ENCODE measurements around the gene PLET1. TPM values are rescaled to one million over a fixed set of nuclear protein-coding genes. Genes with fewer than 3 reads are reported as not detected.

Gene PLET1, protein sequence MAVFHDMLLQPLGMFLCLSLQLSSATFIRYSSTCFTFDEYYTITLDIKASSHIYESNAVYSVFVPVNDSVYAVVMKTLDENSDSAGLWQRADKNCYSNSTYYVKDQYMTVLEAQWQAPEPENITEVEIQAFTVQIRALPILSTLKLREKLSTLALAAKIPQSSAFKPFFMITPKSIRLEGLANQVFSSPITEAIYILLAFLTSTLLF
- polyA plus RNA-seq = not detected
- long read RNA-seq, donor 1 = 0 reads
- long read RNA-seq, donor 2 = 0 reads
- long read RNA-seq, donor 3 = 0 reads
- long read RNA-seq, donor 4 = 0 reads
- long read RNA-seq, donor 5 = 0 reads
- long read RNA-seq, donor 6 = 0 reads
- long read RNA-seq, donor 7 = 0 reads
- long read RNA-seq, donor 8 = 0 reads
- long read RNA-seq, donor 9 = 0 reads
- long read RNA-seq, donor 10 = 0 reads
- long read RNA-seq, donor 11 = 0 reads

DNA sequence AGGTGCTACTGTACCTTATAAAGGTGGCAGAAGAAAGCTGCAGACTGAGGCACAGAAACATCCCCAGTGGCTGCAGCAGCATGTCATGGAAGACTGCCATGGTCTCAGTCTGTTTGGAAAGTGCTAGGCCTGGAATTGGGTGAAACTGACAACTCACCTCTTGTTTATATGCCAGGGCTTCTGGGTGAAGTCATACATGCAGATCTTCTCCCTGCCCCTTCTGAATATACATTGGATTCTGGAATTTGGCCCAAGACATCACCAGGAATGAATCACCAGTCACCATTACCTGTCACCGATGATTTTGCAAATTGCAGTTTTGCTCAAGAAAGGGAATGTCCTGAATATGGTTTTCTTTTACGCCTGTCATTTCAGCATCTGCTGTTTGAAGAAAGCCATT is at the start of gene PLET1:
TSS of gene PLET1 (minus strand) at position 371 of the 400 bp plus-strand sequence. CDS start at position 100, 271 bp downstream.
- H3K27ac ChIP-seq (ENCODE audit: low read length) = no peak within 1 kb of the TSS
- no peak for DNase-seq
- no peaks in the 10 kb centered on the region for H3K36me3 ChIP-seq (ENCODE audit: control insufficient read depth, insufficient read depth, low read length)
- no CpG with 5 or more reads among the region's 2 CpGs for WGBS (ENCODE audit: insufficient coverage, low lambda C conversion rate)
- no peaks in the 10 kb centered on the region for H3K9me3 ChIP-seq (ENCODE audit: control insufficient read depth, low read depth, low read length)
- H3K4me3 ChIP-seq (ENCODE audit: low read length) = no peak within 1 kb of the TSS
- no peaks in the 10 kb centered on the region for H3K27me3 ChIP-seq (ENCODE audit: control insufficient read depth, insufficient read depth, low read length)
- H3K4me1 ChIP-seq (ENCODE audit: control insufficient read depth, insufficient read depth, low read length) = peaks cover 10% of the 10 kb centered on the region

DNA sequence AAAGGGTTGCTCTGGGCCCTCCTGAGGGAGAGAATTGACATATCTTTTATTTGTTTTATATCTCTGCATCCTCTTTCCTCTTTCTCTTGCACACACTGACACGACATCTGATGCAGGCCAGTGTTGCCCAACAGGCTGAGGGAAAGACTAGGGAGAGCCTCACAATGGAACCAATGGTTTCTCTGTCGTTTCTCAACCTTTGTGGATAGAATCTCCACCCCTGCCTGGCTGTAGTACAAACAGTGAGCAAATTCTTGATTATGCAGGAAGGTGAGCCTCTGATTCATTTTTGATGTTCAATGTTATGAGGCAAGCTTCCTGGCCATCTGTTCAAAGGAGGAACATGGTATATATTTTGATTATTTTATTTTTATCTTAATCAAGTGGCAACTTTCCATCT is 49.8 kb upstream of the PLET1 start:
- H3K27ac ChIP-seq (ENCODE audit: low read length) = no peak overlapping the region
- H3K4me1 ChIP-seq (ENCODE audit: control insufficient read depth, insufficient read depth, low read length) = no peaks in the 10 kb centered on the region
- DNase-seq = no peak
- peaks cover 4% of the 10 kb centered on the region for H3K27me3 ChIP-seq (ENCODE audit: control insufficient read depth, insufficient read depth, low read length)
- no peaks in the 10 kb centered on the region for H3K9me3 ChIP-seq (ENCODE audit: control insufficient read depth, low read depth, low read length)
- no peak overlapping the region for H3K4me3 ChIP-seq (ENCODE audit: low read length)
- no peaks in the 10 kb centered on the region for H3K36me3 ChIP-seq (ENCODE audit: control insufficient read depth, insufficient read depth, low read length)
- WGBS (ENCODE audit: insufficient coverage, low lambda C conversion rate) = 60% methylated on average over 1 of the region's 2 CpGs

DNA sequence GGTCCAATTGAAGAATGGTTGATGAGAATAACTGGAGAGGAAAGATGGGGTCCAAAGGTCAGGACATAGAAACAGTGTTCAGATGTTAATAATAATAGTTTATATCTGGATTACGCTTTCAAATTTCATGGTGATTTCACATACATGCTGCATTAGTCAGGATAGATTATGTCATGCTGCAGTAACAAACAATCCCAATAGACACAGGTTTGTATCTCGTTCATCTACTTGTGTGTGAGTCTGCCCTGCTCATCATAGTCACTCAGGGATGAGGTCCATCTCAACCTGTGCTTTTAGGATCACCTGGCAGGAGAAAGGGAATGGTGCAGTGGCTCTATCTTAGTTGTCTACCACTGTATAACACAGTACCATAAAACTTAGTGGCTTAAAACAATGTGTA is 48.0 kb upstream of the PLET1 start:
- Histone ChIP-seq H3K36me3 (ENCODE audit: control insufficient read depth, insufficient read depth, low read length) (no peaks in the 10 kb centered on the region), H3K4me3 (ENCODE audit: low read length) (no peak overlapping the region), H3K4me1 (ENCODE audit: control insufficient read depth, insufficient read depth, low read length) (no peaks in the 10 kb centered on the region), H3K27ac (ENCODE audit: low read length) (no peak overlapping the region), H3K27me3 (ENCODE audit: control insufficient read depth, insufficient read depth, low read length) (peaks cover 4% of the 10 kb centered on the region), H3K9me3 (ENCODE audit: control insufficient read depth, low read depth, low read length) (no peaks in the 10 kb centered on the region)
- no CpG with 5 or more reads among the region's 2 CpGs for WGBS (ENCODE audit: insufficient coverage, low lambda C conversion rate)
- DNase-seq = no peak

DNA sequence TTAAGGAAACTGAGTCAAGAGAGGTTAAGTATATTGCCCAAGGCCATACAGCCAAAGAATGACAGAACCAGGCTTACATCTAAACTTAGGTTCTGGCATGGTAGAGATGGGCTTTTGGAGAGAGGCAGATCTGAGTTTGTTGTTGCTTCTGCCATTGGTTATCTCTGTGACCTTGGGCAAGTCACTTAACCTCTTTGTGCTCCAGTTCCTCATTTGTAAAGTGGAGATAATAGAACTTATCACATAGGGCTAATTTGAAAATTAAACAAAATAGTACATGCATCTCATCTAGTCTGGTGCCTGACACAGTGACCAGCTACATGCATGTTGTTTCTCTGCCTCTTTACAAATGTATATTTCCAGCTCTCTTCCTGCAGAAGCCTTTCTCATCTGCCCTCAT is 47.0 kb upstream of the PLET1 start:
- H3K27me3 ChIP-seq (ENCODE audit: control insufficient read depth, insufficient read depth, low read length) = peaks cover 4% of the 10 kb centered on the region
- no peak for DNase-seq
- H3K4me1 ChIP-seq (ENCODE audit: control insufficient read depth, insufficient read depth, low read length) = no peaks in the 10 kb centered on the region
- H3K9me3 ChIP-seq (ENCODE audit: control insufficient read depth, low read depth, low read length) = no peaks in the 10 kb centered on the region
- no peak overlapping the region for H3K4me3 ChIP-seq (ENCODE audit: low read length)
- H3K27ac ChIP-seq (ENCODE audit: low read length) = no peak overlapping the region
- H3K36me3 ChIP-seq (ENCODE audit: control insufficient read depth, insufficient read depth, low read length) = no peaks in the 10 kb centered on the region

DNA sequence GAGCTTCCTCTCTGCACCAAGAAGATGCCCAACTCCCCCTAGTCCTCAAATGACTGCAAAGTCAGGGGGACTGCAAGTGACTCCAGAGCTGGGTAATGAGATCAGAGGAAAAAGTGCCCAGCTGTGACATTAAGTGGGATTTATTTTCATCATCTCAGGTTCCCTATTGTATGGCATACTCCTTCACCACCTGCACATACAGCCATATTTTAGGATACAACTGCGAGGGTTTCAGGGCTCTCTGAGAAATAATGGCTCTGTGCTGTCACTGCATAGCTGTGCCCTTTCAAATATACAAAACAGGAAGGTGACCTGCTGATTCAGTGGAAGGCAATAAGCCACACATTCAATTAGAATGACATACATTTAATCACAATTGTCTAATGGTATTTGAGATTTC is 45.6 kb upstream of the PLET1 start:
- no peaks in the 10 kb centered on the region for H3K9me3 ChIP-seq (ENCODE audit: control insufficient read depth, low read depth, low read length)
- WGBS (ENCODE audit: insufficient coverage, low lambda C conversion rate) = no CpG with 5 or more reads among the region's 1 CpG
- H3K27me3 ChIP-seq (ENCODE audit: control insufficient read depth, insufficient read depth, low read length) = peaks cover under 1% of the 10 kb centered on the region
- H3K4me1 ChIP-seq (ENCODE audit: control insufficient read depth, insufficient read depth, low read length) = no peaks in the 10 kb centered on the region
- H3K4me3 ChIP-seq (ENCODE audit: low read length) = no peak overlapping the region
- H3K27ac ChIP-seq (ENCODE audit: low read length) = no peak overlapping the region
- DNase-seq = no peak
- no peaks in the 10 kb centered on the region for H3K36me3 ChIP-seq (ENCODE audit: control insufficient read depth, insufficient read depth, low read length)

DNA sequence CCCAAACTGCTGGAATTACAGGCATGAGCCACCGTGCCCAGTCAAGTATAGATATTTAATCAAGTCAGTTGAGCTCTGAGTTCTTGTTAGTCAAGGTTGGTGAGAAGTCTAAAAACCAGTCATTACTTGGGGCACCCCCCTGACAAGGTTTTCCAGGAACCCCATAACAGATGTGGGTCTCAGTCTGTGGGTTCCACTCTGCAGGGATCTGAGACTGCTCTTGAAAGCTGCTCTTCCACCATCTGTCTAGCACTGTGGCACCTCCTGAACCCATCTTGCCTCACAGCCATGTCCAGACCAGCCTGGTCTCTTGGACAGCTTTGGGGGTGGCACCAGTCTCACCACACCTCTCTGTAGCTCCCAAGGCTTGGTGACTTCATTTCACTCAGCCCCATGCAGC is 44.3 kb upstream of the PLET1 start:
- no peaks in the 10 kb centered on the region for H3K9me3 ChIP-seq (ENCODE audit: control insufficient read depth, low read depth, low read length)
- no peak overlapping the region for H3K27ac ChIP-seq (ENCODE audit: low read length)
- no peak overlapping the region for H3K4me3 ChIP-seq (ENCODE audit: low read length)
- H3K4me1 ChIP-seq (ENCODE audit: control insufficient read depth, insufficient read depth, low read length) = no peaks in the 10 kb centered on the region
- DNase-seq = no peak
- no CpG with 5 or more reads among the region's 1 CpG for WGBS (ENCODE audit: insufficient coverage, low lambda C conversion rate)
- H3K27me3 ChIP-seq (ENCODE audit: control insufficient read depth, insufficient read depth, low read length) = no peaks in the 10 kb centered on the region
- no peaks in the 10 kb centered on the region for H3K36me3 ChIP-seq (ENCODE audit: control insufficient read depth, insufficient read depth, low read length)

DNA sequence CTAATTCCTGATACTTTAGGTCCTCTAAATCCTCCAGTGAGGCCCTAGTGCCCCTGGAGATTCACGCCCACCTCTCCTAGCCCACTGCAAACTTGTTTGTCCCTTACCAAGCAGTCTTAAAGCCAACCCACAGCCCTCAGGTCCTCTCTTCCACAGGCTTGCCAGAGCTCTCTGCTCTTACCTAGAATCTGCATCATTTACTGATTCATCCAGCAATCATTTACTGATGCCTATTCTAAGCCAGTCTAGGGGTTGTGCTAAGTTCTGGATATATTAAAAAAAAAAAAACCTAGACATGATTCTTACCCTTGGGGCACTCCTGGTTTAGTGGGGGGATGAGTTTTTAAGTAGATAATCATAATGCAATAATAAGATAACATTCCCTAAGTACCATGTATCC is 43.0 kb upstream of the PLET1 start:
- Histone ChIP-seq H3K27me3 (ENCODE audit: control insufficient read depth, insufficient read depth, low read length) (no peaks in the 10 kb centered on the region), H3K36me3 (ENCODE audit: control insufficient read depth, insufficient read depth, low read length) (no peaks in the 10 kb centered on the region), H3K27ac (ENCODE audit: low read length) (no peak overlapping the region), H3K4me3 (ENCODE audit: low read length) (no peak overlapping the region), H3K4me1 (ENCODE audit: control insufficient read depth, insufficient read depth, low read length) (no peaks in the 10 kb centered on the region), H3K9me3 (ENCODE audit: control insufficient read depth, low read depth, low read length) (no peaks in the 10 kb centered on the region)
- WGBS (ENCODE audit: insufficient coverage, low lambda C conversion rate) = no CpG with 5 or more reads among the region's 1 CpG
- no peak for DNase-seq

DNA sequence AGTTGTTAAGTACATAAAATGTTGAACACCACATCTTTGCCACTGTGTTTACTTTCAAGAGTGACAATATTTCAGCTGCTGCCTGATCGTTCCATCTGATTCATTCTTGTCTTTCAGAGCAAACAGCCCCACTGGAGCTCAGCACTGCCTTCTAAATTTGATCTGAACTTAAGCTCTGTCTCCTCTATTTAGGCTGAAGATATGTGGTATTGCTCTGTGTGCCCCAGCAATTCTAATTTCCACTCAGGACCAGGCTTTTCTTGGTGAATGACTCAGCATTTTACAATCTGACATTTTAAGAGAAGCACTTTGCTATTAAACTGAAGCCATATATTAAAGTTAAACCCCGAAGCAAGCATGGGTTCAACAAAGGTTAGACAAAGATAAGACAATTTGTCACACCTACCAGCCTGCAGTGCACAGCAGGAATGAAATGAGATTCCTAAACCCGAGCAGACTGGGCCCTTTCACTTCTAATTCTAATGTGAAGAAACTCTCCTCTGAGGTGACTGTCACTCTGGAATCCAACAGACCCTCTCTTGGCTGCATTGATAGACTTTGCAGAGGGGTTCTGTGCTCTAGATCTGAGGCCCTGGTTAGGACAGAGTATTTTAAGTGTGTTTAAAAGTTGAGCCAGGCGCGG is 41.7 kb upstream of the PLET1 start:
- no peaks in the 10 kb centered on the region for H3K27me3 ChIP-seq (ENCODE audit: control insufficient read depth, insufficient read depth, low read length)
- WGBS (ENCODE audit: insufficient coverage, low lambda C conversion rate) = 30% methylated on average over 2 of the region's 5 CpGs

DNA sequence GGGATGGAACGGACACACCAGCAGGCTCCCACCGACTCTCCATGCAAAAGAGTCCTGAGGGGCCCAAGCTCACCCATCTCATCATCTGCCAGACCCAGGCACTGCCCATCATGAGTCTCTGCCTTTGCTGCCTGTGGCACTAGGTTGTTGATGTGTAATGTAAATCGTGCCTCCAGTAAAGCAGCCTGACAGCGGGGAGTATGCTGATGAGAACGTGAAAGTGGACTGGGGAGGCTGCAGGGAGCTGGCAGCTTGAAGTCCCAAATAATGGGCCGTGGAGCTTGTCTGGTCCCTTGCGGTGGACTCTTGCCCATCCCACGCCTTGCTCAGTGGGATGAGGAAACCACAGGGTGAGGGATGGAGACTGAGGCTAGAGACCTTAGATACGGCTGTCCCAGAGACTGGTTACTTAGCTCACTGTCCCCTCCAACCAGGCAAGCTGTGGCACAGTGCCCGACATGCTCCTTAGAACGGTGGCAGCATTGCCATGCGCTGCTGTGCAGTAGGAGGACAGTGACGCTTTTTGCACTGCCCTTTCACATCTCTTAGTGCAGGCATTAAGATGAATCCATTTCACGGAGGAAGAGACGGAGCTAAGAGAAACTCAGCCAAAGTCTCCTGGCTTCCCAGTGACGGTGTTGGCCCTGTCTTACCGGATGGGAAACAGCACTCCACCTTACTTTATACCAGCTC is 39.6 kb upstream of the PLET1 start:
- H3K27me3 ChIP-seq (ENCODE audit: control insufficient read depth, insufficient read depth, low read length) = no peaks in the 10 kb centered on the region
- H3K27ac ChIP-seq (ENCODE audit: low read length) = no peak overlapping the region
- no peaks in the 10 kb centered on the region for H3K4me1 ChIP-seq (ENCODE audit: control insufficient read depth, insufficient read depth, low read length)
- no peaks in the 10 kb centered on the region for H3K9me3 ChIP-seq (ENCODE audit: control insufficient read depth, low read depth, low read length)
- no peak for DNase-seq
- no peaks in the 10 kb centered on the region for H3K36me3 ChIP-seq (ENCODE audit: control insufficient read depth, insufficient read depth, low read length)
- WGBS (ENCODE audit: insufficient coverage, low lambda C conversion rate) = 40% methylated on average over 1 of the region's 17 CpGs
- no peak overlapping the region for H3K4me3 ChIP-seq (ENCODE audit: low read length)

More for the DNA sequence above, 41.7 kb upstream of the PLET1 start:
- DNase-seq = no peak
- Histone ChIP-seq H3K9me3 (ENCODE audit: control insufficient read depth, low read depth, low read length) (no peaks in the 10 kb centered on the region), H3K4me1 (ENCODE audit: control insufficient read depth, insufficient read depth, low read length) (no peaks in the 10 kb centered on the region), H3K4me3 (ENCODE audit: low read length) (no peak overlapping the region), H3K36me3 (ENCODE audit: control insufficient read depth, insufficient read depth, low read length) (no peaks in the 10 kb centered on the region), H3K27ac (ENCODE audit: low read length) (no peak overlapping the region)

DNA sequence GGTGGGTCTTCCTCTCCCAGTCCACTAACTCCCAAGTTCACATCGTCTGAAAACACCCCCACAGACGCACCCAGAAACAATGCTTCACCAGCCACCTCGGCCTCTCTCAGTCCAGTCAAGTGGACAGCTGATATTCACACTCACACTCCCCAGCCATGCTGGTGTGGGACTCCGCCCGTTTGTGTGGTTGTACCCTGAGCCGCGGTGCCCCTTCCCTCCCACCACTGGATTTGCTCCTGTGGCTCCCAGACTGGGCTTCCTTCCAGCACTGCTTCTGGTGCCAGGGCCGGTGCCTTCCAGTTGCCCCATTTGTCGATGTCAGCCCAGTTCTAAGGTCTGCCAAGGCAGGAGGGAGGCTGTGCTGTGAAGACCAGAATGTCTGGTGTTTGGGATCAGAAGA is 37.9 kb upstream of the PLET1 start:
- no peak overlapping the region for H3K4me3 ChIP-seq (ENCODE audit: low read length)
- no peak overlapping the region for H3K27ac ChIP-seq (ENCODE audit: low read length)
- H3K4me1 ChIP-seq (ENCODE audit: control insufficient read depth, insufficient read depth, low read length) = no peaks in the 10 kb centered on the region
- WGBS (ENCODE audit: insufficient coverage, low lambda C conversion rate) = no CpG with 5 or more reads among the region's 9 CpGs
- H3K9me3 ChIP-seq (ENCODE audit: control insufficient read depth, low read depth, low read length) = no peaks in the 10 kb centered on the region
- H3K36me3 ChIP-seq (ENCODE audit: control insufficient read depth, insufficient read depth, low read length) = no peaks in the 10 kb centered on the region
- no peak for DNase-seq
- H3K27me3 ChIP-seq (ENCODE audit: control insufficient read depth, insufficient read depth, low read length) = no peaks in the 10 kb centered on the region

All from large intestine (tissue), 12 donors.